ENCODE data around the gene SLC39A11. TPM values are rescaled to one million over a fixed set of nuclear protein-coding genes. Genes with fewer than 3 reads are reported as not detected.

Gene SLC39A11
- total and polyA plus RNA-seq, 4 donors: 4.6 to 23.3 (median 11.4) TPM

DNA sequence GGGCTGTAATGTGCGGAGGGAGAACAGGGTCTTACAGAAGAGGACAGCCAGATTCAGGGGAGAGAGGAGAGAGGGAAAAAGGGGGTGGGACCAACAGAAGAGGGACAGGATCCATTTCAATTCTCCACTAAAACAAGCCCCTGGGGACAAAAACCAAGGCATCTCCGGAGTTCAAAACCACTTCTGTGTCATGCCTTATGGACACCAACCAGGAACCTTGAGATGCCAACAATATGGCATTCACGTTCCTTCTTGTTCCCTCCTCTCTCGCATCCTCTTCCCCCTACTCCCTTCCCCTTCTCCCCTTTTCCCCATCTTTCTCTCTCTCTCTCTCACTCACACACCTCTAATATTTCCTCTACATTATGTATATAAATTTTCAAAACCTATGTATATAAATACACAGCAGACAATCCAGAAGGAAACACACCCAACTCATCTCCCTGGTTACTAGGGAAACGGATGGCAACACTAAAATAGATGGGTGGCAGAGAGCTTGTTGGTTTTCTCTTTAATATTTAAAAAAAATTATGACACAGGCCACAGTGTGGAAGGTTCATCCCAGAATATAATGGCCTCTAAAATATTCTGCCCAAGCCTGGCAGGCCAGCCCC, 123.1 kb downstream of the SLC39A11 start:
- Histone ChIP-seq H3K36me3 (ENCODE audit: control insufficient read depth, insufficient read depth, low read length) (no peaks in the 10 kb centered on the region), H3K27ac (ENCODE audit: low read depth, low read length) (no peak overlapping the region), H3K27me3 (ENCODE audit: control insufficient read depth, insufficient read depth, low read length) (no peaks in the 10 kb centered on the region), H3K4me3 (ENCODE audit: low read depth, low read length) (no peak overlapping the region), H3K4me1 (ENCODE audit: control insufficient read depth, insufficient read depth, low read length) (peaks cover 12% of the 10 kb centered on the region), H3K9me3 (ENCODE audit: control insufficient read depth, insufficient read depth, low read length) (no peaks in the 10 kb centered on the region)
- 82% methylated on average over 2 of the region's 5 CpGs for WGBS (ENCODE audit: insufficient coverage)
- DNase-seq (ENCODE audit: low read depth in 4 of 6, low spot score in 6 of 6): peak in 2 of 6 donors; percentile 44 to 46

DNA sequence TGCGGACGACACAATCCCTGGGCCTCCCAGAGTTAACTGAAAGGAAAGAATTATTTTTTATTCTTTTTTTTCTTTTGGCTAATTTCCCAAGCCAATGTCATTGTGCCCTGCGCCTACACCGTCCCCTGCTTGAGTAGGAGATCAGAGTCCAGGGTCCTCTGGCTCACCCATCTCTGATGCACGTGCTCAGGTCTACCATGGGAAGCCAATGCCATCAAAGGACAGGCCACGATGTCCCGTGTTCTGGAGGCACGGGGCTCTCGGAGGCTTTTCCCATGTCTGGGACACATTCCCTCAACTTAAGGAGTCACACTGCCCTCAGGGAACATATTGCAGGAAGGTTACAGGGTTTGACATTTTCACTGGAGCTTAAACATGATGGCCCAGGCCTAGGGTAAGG, 123.7 kb downstream of the SLC39A11 start:
- no peak overlapping the region for H3K27ac ChIP-seq (ENCODE audit: low read depth, low read length)
- H3K27me3 ChIP-seq (ENCODE audit: control insufficient read depth, insufficient read depth, low read length): no peaks in the 10 kb centered on the region
- H3K4me1 ChIP-seq (ENCODE audit: control insufficient read depth, insufficient read depth, low read length): peaks cover 12% of the 10 kb centered on the region
- no peaks in the 10 kb centered on the region for H3K9me3 ChIP-seq (ENCODE audit: control insufficient read depth, insufficient read depth, low read length)
- no peak overlapping the region for H3K4me3 ChIP-seq (ENCODE audit: low read depth, low read length)
- no peak for DNase-seq (ENCODE audit: low read depth in 4 of 6, low spot score in 6 of 6)
- H3K36me3 ChIP-seq (ENCODE audit: control insufficient read depth, insufficient read depth, low read length): no peaks in the 10 kb centered on the region
- WGBS (ENCODE audit: insufficient coverage): 91% methylated on average over 5 of the region's 9 CpGs

DNA sequence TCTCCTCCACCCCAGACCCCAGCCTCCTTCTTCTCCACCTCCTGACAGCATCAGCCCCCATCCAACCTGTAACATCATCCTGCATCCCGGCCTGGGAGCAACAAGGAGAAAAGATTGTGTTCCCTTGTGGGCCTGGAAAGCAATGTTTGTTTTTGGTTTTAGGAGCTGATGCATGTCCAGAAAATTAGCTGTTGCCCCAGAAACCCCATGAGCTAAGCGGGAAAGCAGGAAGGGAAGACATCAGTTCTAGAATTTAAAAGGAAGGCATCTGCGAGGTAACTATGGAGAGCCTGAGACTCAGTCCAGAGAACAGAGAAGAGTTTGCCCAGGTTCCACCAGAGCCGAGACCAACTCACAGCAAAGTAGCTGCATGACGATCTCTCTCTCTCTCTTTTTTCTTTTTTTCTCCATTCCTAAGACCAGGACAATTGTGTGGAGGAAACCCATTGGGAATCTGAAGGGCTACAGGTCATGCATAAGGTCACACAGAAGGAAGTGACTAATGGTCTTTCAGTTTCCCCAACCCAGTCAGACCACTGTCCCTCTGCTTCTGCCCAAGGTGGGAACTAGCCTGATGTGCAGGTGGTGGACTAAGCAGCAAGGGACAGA, 124.4 kb downstream of the SLC39A11 start:
- no peaks in the 10 kb centered on the region for H3K27me3 ChIP-seq (ENCODE audit: control insufficient read depth, insufficient read depth, low read length)
- WGBS (ENCODE audit: insufficient coverage): 44% methylated on average over 3 of the region's 5 CpGs
- no peak overlapping the region for H3K4me3 ChIP-seq (ENCODE audit: low read depth, low read length)
- DNase-seq (ENCODE audit: low read depth in 4 of 6, low spot score in 6 of 6): no peak
- H3K9me3 ChIP-seq (ENCODE audit: control insufficient read depth, insufficient read depth, low read length): no peaks in the 10 kb centered on the region
- no peaks in the 10 kb centered on the region for H3K36me3 ChIP-seq (ENCODE audit: control insufficient read depth, insufficient read depth, low read length)
- H3K27ac ChIP-seq (ENCODE audit: low read depth, low read length): no peak overlapping the region
- H3K4me1 ChIP-seq (ENCODE audit: control insufficient read depth, insufficient read depth, low read length): peaks cover 12% of the 10 kb centered on the region

DNA sequence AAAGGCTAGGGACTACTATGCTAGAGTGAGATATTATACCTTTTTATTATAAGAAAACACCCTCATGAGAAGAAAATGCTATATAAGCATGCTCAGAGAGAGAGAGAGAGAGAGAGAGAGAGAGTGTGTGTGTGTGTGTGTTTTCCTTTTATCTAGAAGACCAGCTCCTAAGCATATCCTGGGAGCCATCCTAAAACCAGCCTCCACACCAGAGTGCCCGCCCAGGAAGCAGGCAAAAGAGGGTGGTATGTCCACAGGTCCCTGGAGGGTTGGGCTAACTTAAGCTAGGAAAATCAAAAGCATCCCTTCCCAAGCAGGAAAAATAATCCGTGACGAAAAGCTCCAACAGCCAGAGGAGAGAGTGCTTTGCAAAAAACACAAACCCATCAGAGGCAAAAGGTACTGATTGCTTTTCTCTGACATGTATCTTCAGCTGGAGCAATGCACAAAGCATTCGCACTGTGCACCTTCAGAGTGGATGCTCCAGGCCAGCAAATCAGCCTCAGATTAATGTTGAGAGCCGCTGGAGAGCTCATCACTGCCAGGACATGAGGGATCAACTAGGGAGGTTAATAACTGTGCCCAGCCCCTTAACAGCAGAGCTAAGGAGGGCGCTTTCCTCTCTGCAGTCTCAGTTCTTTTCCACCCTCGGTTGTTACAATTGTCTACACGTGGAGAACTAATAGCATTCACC, 125.1 kb downstream of the SLC39A11 start:
- WGBS (ENCODE audit: insufficient coverage): 53% methylated on average over 7 of the region's 8 CpGs
- H3K4me3 ChIP-seq (ENCODE audit: low read depth, low read length): no peak overlapping the region
- H3K9me3 ChIP-seq (ENCODE audit: control insufficient read depth, insufficient read depth, low read length): no peaks in the 10 kb centered on the region
- H3K27ac ChIP-seq (ENCODE audit: low read depth, low read length): no peak overlapping the region
- no peak for DNase-seq (ENCODE audit: low read depth in 4 of 6, low spot score in 6 of 6)
- peaks cover 12% of the 10 kb centered on the region for H3K4me1 ChIP-seq (ENCODE audit: control insufficient read depth, insufficient read depth, low read length)
- no peaks in the 10 kb centered on the region for H3K27me3 ChIP-seq (ENCODE audit: control insufficient read depth, insufficient read depth, low read length)
- H3K36me3 ChIP-seq (ENCODE audit: control insufficient read depth, insufficient read depth, low read length): no peaks in the 10 kb centered on the region

DNA sequence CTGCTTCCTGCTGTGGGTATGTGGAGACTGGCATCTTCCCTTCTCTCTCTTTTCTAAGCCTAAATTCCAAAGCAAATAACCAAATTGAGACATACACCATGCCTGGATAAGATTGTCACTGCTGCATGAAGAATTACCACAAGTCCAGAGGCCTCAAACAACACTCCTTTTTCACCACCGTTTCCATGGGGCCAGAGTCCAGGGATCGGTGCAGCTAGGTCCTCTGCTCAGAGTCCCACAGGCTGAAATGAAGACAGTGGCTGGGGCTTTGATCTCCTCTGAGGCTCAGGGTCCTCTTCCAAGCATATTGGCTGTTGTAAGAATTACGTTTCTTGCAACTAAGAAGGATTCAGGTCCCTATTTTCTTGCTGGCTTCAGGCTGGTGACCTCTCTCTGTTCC, 130.4 kb downstream of the SLC39A11 start:
- H3K4me3 ChIP-seq (ENCODE audit: low read depth, low read length): no peak overlapping the region
- H3K9me3 ChIP-seq (ENCODE audit: control insufficient read depth, insufficient read depth, low read length): no peaks in the 10 kb centered on the region
- no peak overlapping the region for H3K27ac ChIP-seq (ENCODE audit: low read depth, low read length)
- H3K36me3 ChIP-seq (ENCODE audit: control insufficient read depth, insufficient read depth, low read length): no peaks in the 10 kb centered on the region
- H3K27me3 ChIP-seq (ENCODE audit: control insufficient read depth, insufficient read depth, low read length): no peaks in the 10 kb centered on the region
- 85% methylated on average over 3 of the region's 3 CpGs for WGBS (ENCODE audit: insufficient coverage)
- no peak for DNase-seq (ENCODE audit: low read depth in 4 of 6, low spot score in 6 of 6)
- no peaks in the 10 kb centered on the region for H3K4me1 ChIP-seq (ENCODE audit: control insufficient read depth, insufficient read depth, low read length)

DNA sequence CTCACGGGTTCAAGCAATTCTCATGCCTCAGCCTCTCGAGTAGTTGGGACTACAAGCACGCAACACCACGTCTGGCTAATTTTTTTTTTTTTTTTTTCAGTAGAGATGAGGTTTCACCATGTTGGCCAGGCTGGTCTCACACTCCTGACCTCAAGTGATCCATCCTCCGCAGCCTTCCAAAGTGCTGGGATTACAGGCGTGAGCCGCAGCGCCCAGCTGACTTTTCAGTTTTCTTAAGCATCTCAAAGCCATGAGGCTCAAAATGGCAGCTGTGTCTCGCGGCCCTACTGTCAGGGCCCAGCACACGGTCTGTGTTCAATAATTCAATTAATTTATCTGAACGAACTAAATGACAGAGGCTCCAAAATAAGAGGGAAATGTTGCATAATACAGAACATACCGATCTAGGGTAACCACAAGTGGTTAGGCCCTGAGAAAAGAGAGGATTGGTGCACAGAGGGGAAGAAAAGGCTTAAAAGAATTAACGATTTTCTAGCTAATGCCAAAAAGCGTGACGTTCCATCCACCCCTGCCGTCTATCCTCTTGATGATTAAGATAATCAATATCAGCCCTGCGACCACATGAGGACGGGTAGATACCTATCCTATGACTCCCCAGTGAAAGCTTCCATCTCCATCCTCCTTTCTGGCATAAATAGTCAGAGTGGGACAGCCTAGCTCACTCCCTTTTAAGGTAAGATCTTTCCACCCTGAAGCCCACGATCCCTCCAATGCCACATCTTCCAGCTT, 136.9 kb downstream of the SLC39A11 start:
- WGBS (ENCODE audit: insufficient coverage): 94% methylated on average over 15 of the region's 20 CpGs
- Histone ChIP-seq H3K27ac (ENCODE audit: low read depth, low read length) (no peak overlapping the region), H3K9me3 (ENCODE audit: control insufficient read depth, insufficient read depth, low read length) (no peaks in the 10 kb centered on the region), H3K27me3 (ENCODE audit: control insufficient read depth, insufficient read depth, low read length) (no peaks in the 10 kb centered on the region), H3K4me1 (ENCODE audit: control insufficient read depth, insufficient read depth, low read length) (peaks cover 5% of the 10 kb centered on the region), H3K36me3 (ENCODE audit: control insufficient read depth, insufficient read depth, low read length) (no peaks in the 10 kb centered on the region), H3K4me3 (ENCODE audit: low read depth, low read length) (no peak overlapping the region)
- DNase-seq (ENCODE audit: low read depth in 4 of 6, low spot score in 6 of 6): no peak

DNA sequence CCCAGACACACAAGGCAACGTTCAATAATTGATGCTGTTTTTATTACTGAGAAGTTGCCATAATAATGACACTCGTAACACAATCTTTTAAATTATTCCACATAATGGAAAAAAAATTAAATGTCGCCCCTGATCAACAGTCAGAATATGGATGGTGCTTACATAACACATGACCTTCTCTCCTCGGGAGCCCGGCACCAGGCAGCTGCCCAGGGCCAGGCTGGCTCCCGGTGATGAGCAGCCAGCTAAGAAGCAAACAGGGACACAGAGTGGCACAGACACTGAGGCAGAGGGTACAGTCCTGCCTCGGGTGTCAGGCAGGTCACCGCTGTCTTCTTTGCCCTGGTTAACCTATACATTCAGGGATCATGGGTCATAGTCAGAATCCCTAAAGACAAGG, 137.9 kb downstream of the SLC39A11 start:
- DNase-seq (ENCODE audit: low read depth in 4 of 6, low spot score in 6 of 6): no peak
- no peaks in the 10 kb centered on the region for H3K27me3 ChIP-seq (ENCODE audit: control insufficient read depth, insufficient read depth, low read length)
- peaks cover 5% of the 10 kb centered on the region for H3K4me1 ChIP-seq (ENCODE audit: control insufficient read depth, insufficient read depth, low read length)
- H3K4me3 ChIP-seq (ENCODE audit: low read depth, low read length): no peak overlapping the region
- H3K27ac ChIP-seq (ENCODE audit: low read depth, low read length): no peak overlapping the region
- WGBS (ENCODE audit: insufficient coverage): 81% methylated on average over 7 of the region's 8 CpGs
- H3K36me3 ChIP-seq (ENCODE audit: control insufficient read depth, insufficient read depth, low read length): no peaks in the 10 kb centered on the region
- H3K9me3 ChIP-seq (ENCODE audit: control insufficient read depth, insufficient read depth, low read length): no peaks in the 10 kb centered on the region

DNA sequence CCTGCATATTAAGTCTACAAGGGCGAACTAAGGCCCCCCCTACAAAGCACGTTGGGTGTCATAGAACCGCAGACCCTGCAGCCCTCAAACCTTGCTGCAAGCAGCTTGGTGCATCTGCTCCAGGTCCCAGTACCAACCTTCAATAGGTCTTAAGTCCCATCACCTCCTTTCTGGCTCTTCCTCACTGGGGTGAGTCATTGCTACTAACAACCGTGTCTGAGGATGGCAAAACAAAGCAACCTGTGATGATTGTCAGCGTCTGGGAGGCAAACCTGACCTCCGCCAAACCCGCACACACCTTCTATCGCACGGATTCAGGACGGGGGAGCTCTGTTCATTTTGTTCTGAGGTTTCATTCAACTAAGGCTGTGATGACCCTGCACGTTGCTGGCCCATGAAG, 138.9 kb downstream of the SLC39A11 start:
- H3K27me3 ChIP-seq (ENCODE audit: control insufficient read depth, insufficient read depth, low read length): no peaks in the 10 kb centered on the region
- H3K4me3 ChIP-seq (ENCODE audit: low read depth, low read length): no peak overlapping the region
- peaks cover 5% of the 10 kb centered on the region for H3K4me1 ChIP-seq (ENCODE audit: control insufficient read depth, insufficient read depth, low read length)
- H3K9me3 ChIP-seq (ENCODE audit: control insufficient read depth, insufficient read depth, low read length): no peaks in the 10 kb centered on the region
- H3K27ac ChIP-seq (ENCODE audit: low read depth, low read length): no peak overlapping the region
- DNase-seq (ENCODE audit: low read depth in 4 of 6, low spot score in 6 of 6): no peak
- 86% methylated on average over 10 of the region's 11 CpGs for WGBS (ENCODE audit: insufficient coverage)
- no peaks in the 10 kb centered on the region for H3K36me3 ChIP-seq (ENCODE audit: control insufficient read depth, insufficient read depth, low read length)

DNA sequence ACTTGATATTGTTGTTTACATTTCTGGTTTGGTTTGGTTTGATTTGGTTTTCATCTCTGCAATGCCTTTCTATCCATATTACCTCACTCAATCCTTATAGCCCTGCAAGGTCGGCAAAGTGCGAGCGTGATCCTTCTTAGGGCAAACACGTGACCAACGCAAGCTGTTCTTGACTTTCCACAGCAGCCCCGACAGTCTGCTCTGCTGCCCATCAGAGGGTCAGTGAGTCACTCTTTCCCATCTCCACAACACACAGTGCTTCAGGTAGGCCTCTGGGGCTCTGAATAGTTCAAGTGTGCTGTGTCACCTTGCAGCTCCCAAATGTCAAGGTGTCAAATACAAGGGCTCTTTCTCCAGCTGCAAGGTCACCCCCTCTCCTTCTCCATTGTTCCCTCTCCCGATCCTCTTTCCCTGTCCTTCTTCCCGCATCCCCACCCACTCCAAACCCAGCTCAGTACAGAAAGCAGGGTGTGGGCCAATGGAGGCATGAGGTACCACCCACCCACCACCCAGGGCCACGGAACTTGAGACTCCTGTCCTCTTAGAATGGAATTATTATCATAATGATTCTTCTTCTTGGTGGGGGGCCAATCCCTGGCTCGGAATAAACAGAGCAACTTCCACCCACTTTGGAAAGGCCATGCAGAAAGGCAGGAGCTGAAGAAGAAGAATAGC, 139.7 kb downstream of the SLC39A11 start:
- no peaks in the 10 kb centered on the region for H3K9me3 ChIP-seq (ENCODE audit: control insufficient read depth, insufficient read depth, low read length)
- H3K4me3 ChIP-seq (ENCODE audit: low read depth, low read length): no peak overlapping the region
- no peak overlapping the region for H3K27ac ChIP-seq (ENCODE audit: low read depth, low read length)
- no peak for DNase-seq (ENCODE audit: low read depth in 4 of 6, low spot score in 6 of 6)
- H3K27me3 ChIP-seq (ENCODE audit: control insufficient read depth, insufficient read depth, low read length): no peaks in the 10 kb centered on the region
- 87% methylated on average over 8 of the region's 10 CpGs for WGBS (ENCODE audit: insufficient coverage)
- peaks cover 5% of the 10 kb centered on the region for H3K4me1 ChIP-seq (ENCODE audit: control insufficient read depth, insufficient read depth, low read length)
- H3K36me3 ChIP-seq (ENCODE audit: control insufficient read depth, insufficient read depth, low read length): no peaks in the 10 kb centered on the region
